ENCODE measurements around the gene LEFTY1.

GRCh38 chr1:225914391-225914790, 25.4 kb upstream of the LEFTY1 start:
- TF ChIP-seq CTCF (IDR thresholded peaks at IDR 0.05), result no peak
- TF ChIP-seq EZH2 (IDR thresholded peaks at IDR 0.05; ENCODE audit: borderline replicate concordance, insufficient read depth, low read depth, low read length, poor library complexity, severe bottlenecking), result no peak
